HEK293T (cell line): ENCODE data around the gene KDM4C.

Source experiments
- CTCF ChIA-PET: fragments of 350-600 bp; formaldehyde crosslinking; extraction: SDS; loops from one replicate; lab custom pipeline; 2021; ENCODE audit warnings: antibody characterized with exemption, inconsistent platforms; lab: Yijun Ruan, JAX
- POLR2A ChIA-PET: fragments of 350-600 bp; formaldehyde crosslinking; extraction: SDS; loops from one replicate; lab custom pipeline; 2020; ENCODE audit warnings: antibody characterized with exemption, inconsistent platforms; lab: Yijun Ruan, JAX
- DNase-seq: peaks from one replicate; pipeline ENCODE4 v3.0.0; 2012; ENCODE audit warnings: mixed read lengths; ENCODE audit errors: extremely low spot score
- ARNT ChIP-seq: fragments of 450-650 bp; IDR thresholded peaks from 2 replicates; pipeline ENCODE4 v1.6.1; 2017; ENCODE audit warnings: mild to moderate bottlenecking
- BHLHE40 ChIP-seq: fragments of 450-650 bp; IDR thresholded peaks from 2 replicates; pipeline ENCODE4 v1.6.1; 2016; ENCODE audit warnings: mild to moderate bottlenecking, moderate library complexity, borderline replicate concordance
- CTBP1 ChIP-seq: fragments of 450-650 bp; IDR thresholded peaks from 2 replicates; pipeline ENCODE4 v1.6.1; 2016; ENCODE audit warnings: borderline replicate concordance
- ELF4 ChIP-seq: fragments of 450-650 bp; IDR thresholded peaks from 2 replicates; pipeline ENCODE4 v1.6.1; 2017; ENCODE audit warnings: antibody characterized with exemption
- FOXA1 ChIP-seq: fragments of 450-650 bp; IDR thresholded peaks from 2 replicates; pipeline ENCODE4 v1.6.1; 2016; ENCODE audit warnings: mild to moderate bottlenecking
- FOXK2 ChIP-seq: fragments of 450-650 bp; IDR thresholded peaks from 2 replicates; pipeline ENCODE4 v1.6.1; 2016; ENCODE audit warnings: mild to moderate bottlenecking
- FOXM1 ChIP-seq: fragments of 450-650 bp; IDR thresholded peaks from 2 replicates; pipeline ENCODE4 v1.6.1; 2017; ENCODE audit warnings: mild to moderate bottlenecking, borderline replicate concordance
- HDGF ChIP-seq: fragments of 450-650 bp; IDR thresholded peaks from 2 replicates; pipeline ENCODE4 v1.6.1; 2017; ENCODE audit warnings: antibody characterized with exemption, borderline replicate concordance
- L3MBTL2 ChIP-seq: fragments of 450-650 bp; conservative IDR thresholded peaks from 2 replicates; pipeline ENCODE4 v1.6.1; 2016; ENCODE audit warnings: mild to moderate bottlenecking
- LEF1 ChIP-seq: fragments of 450-650 bp; IDR thresholded peaks from 2 replicates; pipeline ENCODE4 v1.6.1; 2017; ENCODE audit warnings: mild to moderate bottlenecking, borderline replicate concordance
- NFRKB ChIP-seq: fragments of 450-650 bp; IDR thresholded peaks from 2 replicates; pipeline ENCODE4 v1.6.1; 2016; ENCODE audit warnings: mild to moderate bottlenecking, moderate library complexity
- SP1 ChIP-seq: fragments of 450-650 bp; IDR thresholded peaks from 2 replicates; pipeline ENCODE4 v1.6.1; 2017
- SUZ12 ChIP-seq: fragments of 450-650 bp; IDR thresholded peaks from 2 replicates; pipeline ENCODE4 v1.6.1; 2016; ENCODE audit warnings: mild to moderate bottlenecking
- TARDBP ChIP-seq: fragments of 450-650 bp; IDR thresholded peaks from 2 replicates; pipeline ENCODE4 v1.6.1; 2016
- ZNF384 ChIP-seq: fragments of 450-650 bp; IDR thresholded peaks from 2 replicates; pipeline ENCODE4 v1.6.1; 2016
- TF ChIP-seq, protein P1 (sequence below): fragments of 450-650 bp; IDR thresholded peaks from 2 replicates; pipeline ENCODE4 v1.6.1; 2016

The KDM4C gene

DNA sequence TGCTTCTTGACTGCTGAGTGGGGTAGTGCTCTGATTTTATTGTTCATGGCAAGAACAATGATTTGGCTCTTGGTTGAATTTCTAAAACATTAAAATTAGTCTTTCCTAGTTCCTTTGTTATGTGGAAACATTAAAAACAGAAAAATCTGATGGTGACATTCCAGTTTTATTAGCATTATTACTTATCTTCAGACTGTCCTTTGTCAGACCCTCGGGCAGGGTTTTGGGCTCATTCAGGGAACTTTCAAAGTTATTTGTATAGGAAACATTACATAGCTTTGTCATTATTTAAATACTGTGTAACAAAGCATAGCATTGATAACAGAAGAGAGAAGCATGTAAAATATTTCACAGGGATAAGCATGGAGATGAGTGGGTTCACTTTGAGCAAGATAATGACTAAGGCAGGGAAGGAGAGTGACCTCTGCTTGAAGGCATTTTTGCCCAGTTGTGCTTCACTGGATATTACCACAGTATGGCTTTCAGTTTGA lies 119.9 kb downstream of the KDM4C start:
- POLR2A ChIA-PET = no interaction called here
- DNase-seq = no peak
- CTCF ChIA-PET = no interaction called here
- TF ChIP-seq NFRKB (no peak), ARNT (no peak), CTBP1 (no peak)

DNA sequence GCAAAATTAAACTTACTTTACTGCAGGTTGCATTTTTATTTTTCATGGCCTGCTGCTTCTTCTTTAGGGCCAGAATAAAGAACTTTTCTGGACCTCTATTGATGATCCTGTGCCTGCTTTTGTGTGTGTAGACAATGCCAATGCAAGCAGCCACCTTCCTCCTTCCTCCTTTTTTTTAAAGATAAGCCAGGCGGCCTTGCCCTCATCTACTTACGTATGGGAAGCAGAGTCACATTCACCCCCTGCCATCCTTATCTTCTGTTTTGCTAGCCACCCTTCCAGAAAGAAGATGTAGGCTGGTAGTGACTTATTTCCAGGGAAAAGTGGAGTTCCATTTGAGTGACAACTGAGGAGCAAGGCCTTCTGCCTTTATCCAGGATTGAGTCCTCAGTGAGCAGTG lies 122.9 kb downstream of the KDM4C start:
- no peak for DNase-seq
- TF ChIP-seq FOXK2 (no peak), ARNT (no peak), SUZ12 (no peak)
- ChIA-PET POLR2A (no interaction called here), CTCF (no interaction called here)

DNA sequence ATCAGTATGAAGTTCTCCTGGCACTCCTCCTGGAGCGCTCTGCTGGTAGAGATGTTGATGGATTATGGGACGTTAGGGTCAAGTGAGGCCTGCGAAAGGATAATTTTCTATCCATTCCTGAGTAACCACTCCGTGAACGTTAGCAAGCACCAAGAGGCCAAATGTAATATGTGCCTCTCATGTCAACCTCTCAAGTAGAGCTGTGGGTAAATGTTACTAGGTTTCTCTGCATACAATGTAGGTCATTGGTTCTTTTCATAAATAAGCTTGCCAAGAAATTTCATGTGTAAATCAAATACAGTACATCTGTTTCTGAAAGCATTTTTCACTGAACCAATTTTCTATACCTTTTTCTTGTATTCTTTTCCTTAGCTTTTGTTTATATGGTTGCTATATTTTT lies 126.3 kb downstream of the KDM4C start:
- ChIA-PET POLR2A (no interaction called here), CTCF (no interaction called here)
- no peak for DNase-seq
- no peak for TF ChIP-seq NFRKB
- no peak for TF ChIP-seq BHLHE40
- no peak for TF ChIP-seq ZNF384
- TF ChIP-seq FOXM1 = no peak
- no peak for TF ChIP-seq FOXK2
- no peak for TF ChIP-seq ARNT
- TF ChIP-seq, protein P1, sequence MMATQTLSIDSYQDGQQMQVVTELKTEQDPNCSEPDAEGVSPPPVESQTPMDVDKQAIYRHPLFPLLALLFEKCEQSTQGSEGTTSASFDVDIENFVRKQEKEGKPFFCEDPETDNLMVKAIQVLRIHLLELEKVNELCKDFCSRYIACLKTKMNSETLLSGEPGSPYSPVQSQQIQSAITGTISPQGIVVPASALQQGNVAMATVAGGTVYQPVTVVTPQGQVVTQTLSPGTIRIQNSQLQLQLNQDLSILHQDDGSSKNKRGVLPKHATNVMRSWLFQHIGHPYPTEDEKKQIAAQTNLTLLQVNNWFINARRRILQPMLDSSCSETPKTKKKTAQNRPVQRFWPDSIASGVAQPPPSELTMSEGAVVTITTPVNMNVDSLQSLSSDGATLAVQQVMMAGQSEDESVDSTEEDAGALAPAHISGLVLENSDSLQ = no peak
- TF ChIP-seq L3MBTL2 = no peak
- no peak for TF ChIP-seq FOXA1
- TF ChIP-seq LEF1 = no peak
- TF ChIP-seq ELF4 = no peak
- TF ChIP-seq SUZ12 = no peak
- TF ChIP-seq SP1 = no peak
- no peak for TF ChIP-seq HDGF

DNA sequence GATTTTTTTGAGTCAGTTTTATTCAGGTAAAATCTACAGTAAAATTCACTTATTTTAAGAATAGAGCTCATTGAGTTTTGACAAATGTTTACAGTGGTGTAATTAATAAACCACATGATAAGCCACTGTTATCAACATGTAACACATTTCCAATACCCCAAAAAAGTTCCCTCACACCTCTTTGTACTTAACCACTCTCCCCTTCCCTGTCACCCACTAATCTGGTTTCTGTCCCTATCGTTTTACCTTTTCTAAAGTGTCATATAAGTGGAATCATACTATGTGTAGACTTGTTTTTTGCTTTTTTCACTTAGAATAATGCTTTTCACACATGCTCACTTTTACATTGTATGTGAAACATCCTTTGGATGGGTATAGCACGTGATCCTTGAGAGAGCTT lies 127.2 kb downstream of the KDM4C start:
- ChIA-PET CTCF (no interaction called here), POLR2A (no interaction called here)
- DNase-seq = no peak
- TF ChIP-seq L3MBTL2 (no peak), ZNF384 (no peak), SP1 (no peak)
- TF ChIP-seq, protein P1 = no peak

DNA sequence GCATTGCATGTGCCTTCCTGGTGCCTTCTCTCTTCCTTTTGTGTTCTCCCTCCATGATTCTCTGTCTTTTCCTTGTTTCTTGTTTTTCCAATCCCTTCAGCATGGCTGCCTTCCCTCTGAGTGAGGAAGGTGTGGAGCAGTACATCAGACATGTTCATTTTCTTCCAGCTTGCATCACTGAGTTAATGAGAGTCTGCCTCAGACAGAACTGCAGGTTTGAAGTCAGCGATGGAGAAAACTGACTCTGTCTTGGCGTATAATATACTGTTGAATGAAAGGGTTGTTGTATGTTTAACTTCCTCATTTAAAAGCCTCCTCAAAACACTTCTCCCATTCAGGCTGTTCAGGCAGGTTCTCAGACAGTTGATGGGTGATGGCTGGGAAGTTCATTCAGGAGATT lies 129.3 kb downstream of the KDM4C start:
- DNase-seq = no peak
- CTCF ChIA-PET = no interaction called here
- no peak for TF ChIP-seq HDGF
- no peak for TF ChIP-seq SP1
- TF ChIP-seq TARDBP = no peak
- no peak for TF ChIP-seq L3MBTL2
- TF ChIP-seq, protein P1 = no peak
- no peak for TF ChIP-seq CTBP1
- no peak for TF ChIP-seq FOXM1
- no peak for TF ChIP-seq ELF4
- TF ChIP-seq ZNF384 = no peak
- no peak for TF ChIP-seq LEF1
- TF ChIP-seq FOXK2 = no peak
- no peak for TF ChIP-seq FOXA1
- TF ChIP-seq BHLHE40 = no peak
- no peak for TF ChIP-seq ARNT
- POLR2A ChIA-PET = no interaction called here

DNA sequence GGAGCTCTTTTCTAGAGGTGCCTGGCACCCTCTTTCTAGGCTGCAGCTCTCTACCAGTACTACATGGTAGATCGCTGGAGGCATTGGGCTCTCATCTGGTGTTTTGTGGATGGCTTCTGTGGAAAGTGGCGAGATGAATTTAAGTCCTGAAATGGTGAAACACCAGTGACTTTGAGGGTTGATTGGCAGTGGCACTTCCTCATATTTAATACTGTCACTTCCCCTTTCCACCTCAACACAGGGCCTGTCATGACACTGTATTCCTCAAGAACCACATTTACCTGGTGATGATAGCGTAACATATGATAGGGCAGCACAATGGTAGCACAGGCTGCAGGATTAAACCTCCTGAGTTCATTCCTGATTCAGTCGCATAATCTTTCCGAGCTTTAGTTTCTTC lies 132.1 kb downstream of the KDM4C start:
- POLR2A ChIA-PET = no interaction called here
- DNase-seq = no peak
- no peak for TF ChIP-seq ARNT
- no peak for TF ChIP-seq FOXK2
- no peak for TF ChIP-seq SUZ12
- TF ChIP-seq ELF4 = no peak
- no peak for TF ChIP-seq TARDBP
- TF ChIP-seq SP1 = no peak
- no peak for TF ChIP-seq CTBP1
- TF ChIP-seq LEF1 = no peak
- TF ChIP-seq, protein P1 = no peak
- no peak for TF ChIP-seq FOXA1
- CTCF ChIA-PET = no interaction called here
